Measurements from ENCODE around the gene CTNNBL1.
"Not testable (repeated sequence)": the region's sequence is repeated elsewhere in the genome, so short reads cannot be mapped to it uniquely, and the experiment has no call there.

The CTNNBL1 gene

DNA sequence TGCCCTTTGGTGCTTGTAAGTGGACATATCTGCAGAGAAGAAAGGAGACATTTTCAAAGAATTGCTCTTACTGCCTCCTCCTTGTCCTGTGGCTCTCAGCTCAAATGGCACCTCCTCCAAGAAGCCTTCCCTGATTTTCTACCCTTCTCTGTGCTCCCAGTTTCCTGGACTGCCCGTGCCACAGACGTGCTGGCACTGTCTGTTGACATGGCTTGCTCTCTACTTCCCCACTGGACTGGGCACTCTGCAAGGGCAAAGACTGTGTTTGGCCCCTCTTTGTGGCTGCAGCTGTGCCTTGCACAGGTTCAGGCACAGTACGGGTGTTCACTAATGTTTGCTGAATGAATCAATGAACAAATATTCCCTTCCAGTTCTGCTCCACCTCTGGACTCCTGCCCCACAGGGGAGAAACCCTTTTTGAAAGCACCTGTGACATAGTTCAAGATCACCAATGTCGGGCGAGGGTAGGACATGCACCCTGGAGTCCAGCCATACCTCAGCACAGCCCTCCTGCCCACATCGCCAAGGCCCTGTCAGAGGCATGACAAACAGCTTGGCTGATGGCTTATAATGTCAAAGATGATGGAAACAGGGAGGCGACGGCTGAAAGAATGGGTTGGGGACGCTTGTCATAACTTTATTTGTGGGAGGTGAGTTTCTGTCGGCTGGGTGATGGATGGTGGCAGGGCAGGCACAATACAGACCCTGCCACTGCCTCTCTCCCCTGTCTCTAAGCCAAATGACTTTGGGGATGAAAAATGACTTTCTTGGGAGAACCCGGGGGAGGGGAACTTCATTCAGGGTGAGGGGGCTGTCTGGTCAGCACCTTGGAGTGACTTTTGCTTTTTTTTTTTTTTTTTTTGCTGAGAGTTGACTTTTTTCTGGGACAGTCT lies 15.6 kb upstream of the CTNNBL1 start:
- no peak for DNase-seq (ENCODE audit: low spot score)

DNA sequence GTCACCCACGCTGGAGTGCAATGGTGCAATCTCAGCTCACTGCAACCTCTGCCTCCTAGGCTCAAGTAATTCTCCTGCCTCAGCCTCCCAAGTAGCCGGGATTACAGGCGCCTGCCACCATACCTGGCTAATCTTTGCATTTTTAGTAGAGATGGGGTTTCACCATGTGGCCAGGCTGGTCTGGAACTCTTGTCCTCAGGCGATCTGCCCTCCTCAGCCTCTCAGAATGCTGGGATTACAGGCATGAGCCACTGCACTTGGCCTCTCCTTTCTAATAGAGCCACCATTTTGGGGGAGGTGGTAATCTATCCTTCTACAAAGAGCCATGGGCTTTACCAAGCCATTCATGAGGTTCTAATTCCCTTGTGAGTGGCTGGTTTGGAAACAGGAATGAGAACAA lies 14.1 kb upstream of the CTNNBL1 start:
- DNase-seq (ENCODE audit: low spot score) = not testable (repeated sequence)

DNA sequence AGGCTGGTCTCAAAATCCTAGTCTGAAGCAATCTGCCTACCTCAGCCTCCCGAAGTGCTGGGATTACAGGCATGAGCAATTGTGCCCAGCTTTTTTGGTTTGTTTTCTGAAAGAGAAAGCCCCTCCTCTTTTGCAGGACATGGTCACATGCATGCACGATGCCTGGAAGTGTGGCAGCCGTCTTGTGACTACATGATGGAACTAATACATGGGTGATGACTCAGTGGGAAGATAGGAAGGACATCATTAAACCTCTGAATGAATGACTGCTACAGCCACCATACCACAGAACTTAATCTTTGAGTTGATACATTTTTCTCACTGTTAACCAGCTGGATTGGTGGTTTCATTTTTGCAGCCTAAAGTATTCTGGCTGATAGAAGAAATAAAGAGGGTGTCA lies 13.4 kb upstream of the CTNNBL1 start:
- no peak for DNase-seq (ENCODE audit: low spot score)

DNA sequence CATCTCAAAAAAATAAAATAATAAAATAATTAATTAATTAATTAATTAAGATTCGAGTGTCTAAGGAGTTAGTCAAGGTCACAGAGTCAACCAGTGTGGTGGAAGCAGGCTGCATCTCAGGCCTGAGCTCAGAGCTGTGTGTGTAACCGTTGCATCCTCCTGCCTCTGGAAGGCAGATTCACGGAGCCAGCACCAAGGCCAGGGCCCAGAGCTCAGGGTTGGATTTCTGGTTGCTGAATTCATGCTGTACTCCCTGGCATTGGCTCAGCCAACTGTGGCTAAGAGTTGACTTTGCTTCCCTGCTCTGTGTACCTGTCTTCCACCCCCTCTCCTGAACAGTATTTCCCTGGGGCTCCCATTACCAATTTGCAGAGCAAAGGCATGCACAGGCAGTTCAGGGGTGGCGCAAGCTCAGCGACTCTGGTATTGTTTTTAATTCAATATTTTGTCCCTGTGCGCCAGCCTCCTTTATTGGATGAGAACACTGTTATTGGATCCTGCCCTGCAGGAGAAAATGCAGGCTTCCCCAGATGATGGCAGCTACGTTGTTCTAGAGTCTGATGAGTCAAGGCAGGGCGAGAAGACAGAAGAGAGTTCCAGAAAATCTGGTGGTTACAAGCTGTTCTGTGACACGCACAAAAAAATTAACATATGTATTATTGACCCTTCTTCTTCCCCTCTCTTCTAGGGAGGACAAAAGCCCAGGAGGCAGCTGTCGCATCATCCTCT lies 12.3 kb upstream of the CTNNBL1 start:
- no peak for DNase-seq (ENCODE audit: low spot score)

DNA sequence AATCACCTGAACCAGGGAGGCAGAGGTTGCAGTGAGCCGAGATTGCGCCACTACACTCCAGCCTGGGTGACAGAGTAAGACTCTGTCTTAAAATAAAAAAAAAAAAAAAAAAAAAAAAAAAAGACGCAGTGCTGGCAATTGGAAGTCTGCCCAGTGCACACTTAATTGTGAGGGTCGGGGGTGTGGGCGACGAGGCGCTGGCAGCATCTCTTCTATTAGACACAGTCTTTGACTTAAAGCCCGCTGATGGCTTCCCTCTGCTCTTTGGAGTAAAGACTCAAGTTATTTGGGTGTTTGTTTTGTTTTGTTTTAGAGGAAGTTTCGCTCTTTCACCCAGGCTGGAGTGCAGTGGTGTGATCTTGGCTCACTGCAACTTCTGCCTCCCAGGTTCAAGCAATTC lies 10.7 kb upstream of the CTNNBL1 start:
- not testable (repeated sequence) for DNase-seq (ENCODE audit: low spot score)

DNA sequence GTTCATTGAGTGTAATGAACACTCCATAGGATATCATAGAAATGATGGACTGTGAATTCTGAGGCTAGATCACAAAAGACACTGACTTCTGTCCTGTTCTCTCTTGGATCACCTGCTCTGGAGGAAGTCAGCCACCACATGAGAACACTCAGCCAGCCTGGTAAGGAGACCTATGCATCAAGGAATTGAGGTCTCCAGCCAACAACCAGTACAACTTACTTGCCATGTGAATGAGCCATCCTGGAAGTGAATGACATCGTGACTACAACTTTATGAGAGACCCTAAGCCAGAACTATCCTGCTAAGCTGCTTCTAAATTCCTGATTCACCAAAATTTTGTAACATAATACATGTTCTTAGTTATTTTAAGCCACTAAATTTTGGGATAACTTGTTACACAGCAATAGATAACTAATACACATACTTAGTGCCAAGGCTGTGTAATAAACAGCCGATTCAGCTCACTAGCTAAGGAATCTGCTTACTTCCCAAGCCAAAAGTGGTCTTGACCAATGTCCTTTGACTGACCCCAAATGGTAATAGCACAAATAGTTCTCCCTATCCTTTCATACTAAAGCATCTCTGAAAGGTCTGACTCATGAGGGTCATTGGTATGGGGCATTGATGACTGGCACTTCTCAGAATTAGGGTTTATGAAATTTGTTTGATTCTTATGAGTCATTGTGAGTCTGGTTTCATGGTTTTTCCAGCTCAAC lies 6.9 kb upstream of the CTNNBL1 start:
- no peak for DNase-seq (ENCODE audit: low spot score)

DNA sequence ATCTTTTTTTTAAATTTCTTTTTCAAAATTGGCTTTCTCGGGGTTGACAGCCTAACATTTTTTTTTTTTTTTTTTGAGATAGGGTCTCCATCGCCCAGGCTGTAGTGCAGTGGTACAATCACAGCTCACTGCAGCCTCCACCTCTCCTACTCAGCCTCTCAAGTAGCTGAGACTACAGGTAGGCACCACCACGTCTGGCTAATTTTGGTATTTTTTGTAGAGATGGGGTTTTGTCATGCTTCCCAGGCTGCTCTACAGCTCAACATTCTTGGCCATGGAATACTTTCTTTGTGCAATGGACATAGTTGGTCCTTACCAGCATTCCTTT lies 6.4 kb upstream of the CTNNBL1 start:
- no peak for DNase-seq (ENCODE audit: low spot score)

DNA sequence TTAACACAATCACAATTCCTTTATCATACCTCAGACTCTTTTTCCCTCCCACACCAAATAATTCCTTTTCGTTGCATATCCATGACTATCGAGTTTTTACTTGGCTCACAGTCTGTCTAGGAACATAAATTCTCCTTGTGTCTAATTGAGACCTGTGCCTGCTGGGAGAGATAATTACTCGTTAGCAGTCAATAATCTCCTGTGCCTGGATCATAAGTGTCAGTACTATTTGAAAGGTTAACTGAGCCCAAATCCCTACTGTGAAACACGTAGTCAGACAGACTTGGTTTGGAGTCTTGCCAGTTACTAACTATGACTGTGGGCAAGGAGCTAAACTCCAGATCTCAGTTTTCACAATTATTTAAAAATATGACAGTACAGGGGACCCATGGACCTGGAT lies 5.7 kb upstream of the CTNNBL1 start:
- DNase-seq (ENCODE audit: low spot score) = no peak

DNA sequence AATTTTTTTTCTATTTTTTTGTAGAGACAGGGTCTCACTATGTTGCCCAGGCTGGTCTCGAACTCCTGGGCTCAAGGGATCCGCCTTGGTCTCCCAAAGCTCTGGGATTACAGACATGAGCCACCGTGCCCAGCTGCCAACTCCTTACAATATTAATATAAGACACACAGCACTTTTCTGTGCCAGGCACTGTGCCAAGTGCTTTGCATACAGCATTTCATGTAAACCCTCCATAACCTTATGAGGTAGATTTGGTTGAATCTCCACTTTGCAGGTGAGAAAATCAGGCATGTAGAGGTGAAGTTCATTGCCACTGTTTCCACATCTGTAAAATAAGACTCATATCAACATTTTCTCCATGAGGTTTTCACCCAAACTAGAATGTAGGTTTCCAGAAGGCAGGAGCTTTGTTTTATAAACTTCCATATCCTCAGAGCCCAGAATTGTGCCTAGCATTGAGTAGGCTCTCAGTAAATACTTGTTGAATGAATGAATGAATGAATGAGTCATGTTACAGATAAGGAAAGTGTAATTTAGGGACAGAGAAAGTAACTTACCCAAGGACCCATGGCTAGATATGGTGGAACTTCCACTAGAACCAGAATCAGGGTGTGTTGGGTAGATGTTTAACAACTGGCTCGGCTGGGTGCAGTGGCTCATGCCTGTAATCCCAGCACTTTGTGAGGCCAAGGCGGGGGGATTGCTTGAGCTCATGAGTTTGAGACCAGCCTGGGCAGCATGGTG lies 3.0 kb upstream of the CTNNBL1 start:
- no peak for DNase-seq (ENCODE audit: low spot score)

DNA sequence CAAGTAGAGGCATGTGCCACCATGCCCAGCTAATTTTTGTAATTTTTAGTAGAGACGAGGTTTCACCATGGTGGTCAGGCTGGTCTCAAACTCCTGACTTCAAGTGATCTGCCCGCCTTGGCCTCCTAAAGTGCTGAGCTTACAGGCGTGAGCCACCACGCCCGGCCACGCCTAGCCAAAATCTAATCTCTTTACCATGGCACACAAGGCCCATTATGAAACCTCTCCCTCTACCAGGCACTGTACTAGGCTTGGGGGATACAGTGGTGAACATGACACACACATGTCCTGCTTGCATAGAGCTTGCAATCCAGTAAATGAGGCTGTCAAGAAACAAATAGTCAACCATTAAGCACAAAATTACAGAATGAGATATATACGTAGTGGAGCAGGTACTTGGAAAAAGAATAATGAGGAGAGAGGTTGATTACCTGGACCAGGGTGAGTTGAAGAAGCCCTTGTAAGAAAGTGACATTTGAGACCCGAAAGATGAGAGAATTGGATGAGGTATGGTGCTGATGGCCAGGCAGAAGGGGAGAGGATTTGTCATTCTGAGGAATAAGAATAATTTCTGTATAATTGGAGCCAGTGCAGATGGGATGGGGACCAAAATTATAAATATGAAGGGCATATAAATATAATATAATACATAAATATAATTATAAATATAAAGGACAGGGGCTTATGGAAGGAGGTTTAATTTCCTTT lies 1.2 kb upstream of the CTNNBL1 start:
- no peak for DNase-seq (ENCODE audit: low spot score)

DNA sequence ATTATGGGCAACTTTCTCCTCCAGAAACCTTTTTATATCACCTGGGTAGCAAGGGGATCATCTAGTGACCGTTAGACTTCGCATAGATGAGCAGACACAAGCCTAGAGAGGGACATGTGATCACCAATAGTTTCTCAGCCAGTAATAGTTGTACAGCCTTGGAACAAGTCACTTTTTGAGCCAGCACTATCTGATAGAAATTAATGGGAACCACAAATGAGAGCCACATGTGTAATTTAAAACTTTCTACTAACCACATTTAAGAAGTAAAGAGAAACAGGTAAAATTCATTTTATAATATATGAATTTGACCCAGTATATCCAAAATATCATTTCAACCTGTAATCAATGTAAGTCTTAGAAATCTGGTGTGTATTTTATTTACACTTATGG lies 592 bp upstream of the CTNNBL1 start:
- no peak for DNase-seq (ENCODE audit: low spot score)

DNA sequence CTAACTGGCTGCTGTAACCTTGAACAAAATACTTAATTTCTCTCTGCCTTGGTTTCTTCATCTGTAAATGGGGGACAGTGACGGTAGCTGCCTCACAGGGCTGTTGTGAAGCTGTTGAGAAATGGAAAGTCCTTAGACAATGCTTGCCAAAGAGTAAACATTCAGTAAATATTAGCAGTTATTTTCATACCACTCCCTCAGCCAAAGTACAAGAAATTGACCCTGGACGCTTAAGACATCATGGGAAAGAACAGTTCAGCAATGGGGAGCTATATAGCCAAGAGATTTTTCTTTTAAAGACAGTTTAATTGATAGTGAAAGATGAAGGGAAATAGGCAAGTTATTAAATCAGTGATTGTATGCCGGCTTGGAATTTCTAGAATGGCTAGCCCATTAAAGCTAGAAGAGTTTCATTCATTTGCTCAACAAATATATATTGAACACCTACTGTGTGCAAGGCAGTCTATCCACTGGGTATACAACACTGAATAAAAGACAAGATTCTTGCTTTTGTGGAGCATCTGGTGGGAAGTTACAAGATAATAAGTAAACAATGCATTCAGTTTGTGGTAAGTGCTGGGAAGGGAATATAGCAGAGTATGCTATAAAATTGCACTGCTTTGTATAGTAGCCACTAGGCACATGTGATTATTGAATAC lies 2.0 kb downstream of the CTNNBL1 start:
- DNase-seq (ENCODE audit: low spot score) = no peak

DNA sequence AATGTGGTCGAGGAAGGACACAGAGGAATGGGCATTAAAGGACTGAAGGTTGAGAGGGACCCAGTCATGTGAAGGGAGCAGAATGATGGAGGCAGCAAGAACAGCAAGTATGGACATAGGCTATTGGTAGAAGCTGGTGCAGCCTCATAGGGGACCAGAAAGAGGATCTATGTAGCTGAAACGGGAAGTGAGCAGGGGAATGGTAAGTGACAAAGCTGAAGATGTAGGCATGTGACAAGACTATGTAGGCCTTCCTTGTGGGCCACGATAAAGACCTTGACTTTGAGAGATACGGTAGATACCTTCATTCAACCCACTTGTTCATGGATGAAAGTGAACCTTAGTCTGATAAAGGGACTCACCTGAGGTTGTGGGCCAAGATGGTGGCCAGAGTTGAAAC lies 3.5 kb downstream of the CTNNBL1 start:
- DNase-seq (ENCODE audit: low spot score) = no peak

DNA sequence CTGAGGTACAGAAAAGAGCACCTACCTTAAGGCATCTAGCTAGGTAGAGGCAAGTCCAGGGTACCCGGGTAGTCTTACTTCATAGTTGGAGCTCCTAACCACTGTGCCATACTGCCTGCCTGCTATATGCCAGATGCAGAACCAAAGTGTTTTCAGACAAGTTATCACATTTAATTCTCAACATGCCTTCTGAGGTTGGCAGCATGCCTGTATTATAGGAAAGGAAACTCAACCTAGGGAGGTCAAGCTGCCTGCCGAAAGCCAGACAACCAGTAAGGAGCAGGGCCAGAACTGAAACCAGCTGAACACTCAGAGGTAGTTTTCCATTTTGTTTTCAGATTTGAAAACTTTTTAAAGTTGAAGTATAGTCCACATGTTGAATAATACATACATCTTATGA lies 5.4 kb downstream of the CTNNBL1 start:
- DNase-seq (ENCODE audit: low spot score) = no peak

DNA sequence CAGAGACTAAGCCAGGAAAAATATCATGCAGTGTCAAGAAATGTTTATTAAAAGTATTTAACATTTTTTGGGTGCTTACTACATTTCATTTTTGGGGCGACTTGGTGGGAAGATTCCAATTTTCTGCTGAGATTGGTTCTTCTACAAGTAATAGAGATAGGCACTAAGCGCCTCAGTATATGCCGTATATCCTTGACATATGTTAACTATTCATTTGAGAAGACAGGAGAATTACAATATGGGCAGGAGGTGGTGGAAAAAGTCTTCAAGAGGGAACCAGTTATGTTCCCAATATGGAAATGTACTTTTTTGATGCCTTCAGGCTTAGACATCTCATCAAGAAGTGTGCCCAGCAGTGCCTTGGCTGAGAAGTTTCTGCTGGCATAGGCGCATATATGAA lies 6.5 kb downstream of the CTNNBL1 start:
- no peak for DNase-seq (ENCODE audit: low spot score)

DNA sequence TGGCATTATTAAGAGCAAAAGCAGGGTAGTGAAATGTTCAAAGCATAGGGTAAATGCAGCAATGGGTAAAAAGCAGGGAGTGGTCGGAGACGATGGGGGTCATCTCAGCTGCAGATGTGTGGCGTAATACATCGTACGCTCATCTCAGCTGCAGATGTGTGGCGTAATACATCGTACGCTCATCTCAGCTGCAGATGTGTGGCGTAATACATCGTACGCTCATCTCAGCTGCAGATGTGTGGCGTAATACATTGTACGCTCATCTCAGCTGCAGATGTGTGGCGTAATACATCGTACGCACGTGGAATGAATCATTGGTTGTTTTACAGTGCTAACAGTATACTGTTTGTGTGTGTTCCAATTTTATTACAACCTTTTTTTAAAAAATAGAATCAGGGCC lies 7.8 kb downstream of the CTNNBL1 start:
- DNase-seq (ENCODE audit: low spot score) = not testable (repeated sequence)

DNA sequence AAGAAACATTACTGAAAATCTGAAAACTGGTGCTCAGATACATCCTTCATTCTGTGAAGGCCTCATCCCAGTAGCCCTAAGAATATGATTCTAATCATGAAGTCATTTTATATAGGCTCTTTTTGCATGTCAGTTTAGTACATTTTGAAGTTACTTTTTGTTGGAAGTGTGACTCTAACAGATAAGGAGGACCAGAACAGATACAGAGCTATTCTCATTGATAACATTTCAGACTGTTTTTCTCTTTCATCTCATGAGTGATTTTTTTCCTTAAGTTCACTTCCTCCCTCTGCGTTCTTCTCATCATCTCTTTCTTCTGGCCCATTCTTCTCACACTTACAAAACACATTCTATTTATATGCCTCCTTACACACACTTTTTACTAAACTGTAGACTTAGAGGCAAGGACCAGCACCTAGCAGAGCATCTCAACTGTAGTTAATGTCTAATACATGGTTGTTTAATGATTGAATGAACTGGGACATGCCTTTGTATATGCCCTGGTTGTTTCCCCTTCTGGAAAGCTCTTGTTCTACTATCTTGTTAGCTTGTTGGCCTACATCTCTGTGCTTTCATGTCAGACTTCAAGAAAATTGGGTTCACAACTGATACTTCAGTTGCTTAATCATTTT lies 8.7 kb downstream of the CTNNBL1 start:
- no peak for DNase-seq (ENCODE audit: low spot score)

DNA sequence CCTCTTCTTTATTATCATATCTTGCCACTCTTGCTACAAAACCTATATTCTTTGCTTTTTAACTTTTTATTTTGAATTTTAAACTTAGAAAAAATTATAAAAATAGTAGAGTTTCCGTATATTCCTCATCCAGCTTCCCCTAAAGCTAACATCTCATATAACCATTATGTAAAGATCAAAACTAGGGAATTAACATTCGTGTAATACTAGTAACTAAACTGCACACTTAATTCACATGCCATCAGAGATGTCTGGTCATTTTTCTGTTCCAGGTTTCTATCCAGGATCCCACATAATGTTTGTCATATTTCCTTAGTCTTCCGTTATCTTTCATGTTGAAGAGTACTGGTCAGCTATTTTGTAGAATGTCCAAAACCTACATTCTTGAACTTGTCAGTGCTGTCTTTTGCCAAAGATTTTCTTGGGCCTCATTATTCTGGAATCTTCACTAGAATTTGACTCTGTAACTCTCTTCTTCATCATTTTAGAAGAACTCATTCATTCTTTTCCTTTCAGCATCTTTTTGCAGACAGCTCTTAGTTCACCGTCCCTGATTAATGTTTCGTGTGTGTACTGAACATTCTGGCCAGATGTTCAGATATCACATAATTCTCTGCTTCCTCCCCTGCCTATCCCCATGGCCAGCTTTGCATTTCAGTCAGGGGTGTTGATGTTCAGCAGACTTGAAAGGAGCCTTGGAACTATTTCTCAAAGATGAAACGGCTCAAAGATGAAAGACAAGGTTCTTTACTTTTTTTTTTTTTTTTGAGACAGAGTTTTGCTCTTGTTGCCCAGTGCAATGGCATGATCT lies 9.4 kb downstream of the CTNNBL1 start:
- DNase-seq (ENCODE audit: low spot score) = no peak

DNA sequence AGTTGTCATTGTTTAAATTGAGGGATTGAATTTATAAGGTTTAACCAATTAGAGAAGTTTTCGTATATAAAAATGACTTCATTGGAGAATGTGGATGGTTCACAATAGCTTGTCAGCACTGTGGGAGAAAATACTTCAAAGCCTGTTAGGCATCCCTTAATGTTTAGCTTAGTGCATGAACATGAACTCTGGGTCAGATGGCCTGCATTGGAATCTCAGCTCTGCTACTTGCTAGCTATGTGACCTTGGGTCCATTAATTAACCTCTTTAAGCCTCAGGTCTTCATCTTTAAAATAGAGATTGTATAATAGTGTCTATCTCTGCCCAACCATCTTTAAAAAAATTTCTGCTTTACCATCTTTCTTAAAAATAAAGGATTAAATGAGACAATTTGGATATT lies 11.1 kb downstream of the CTNNBL1 start:
- DNase-seq (ENCODE audit: low spot score) = no peak

DNA sequence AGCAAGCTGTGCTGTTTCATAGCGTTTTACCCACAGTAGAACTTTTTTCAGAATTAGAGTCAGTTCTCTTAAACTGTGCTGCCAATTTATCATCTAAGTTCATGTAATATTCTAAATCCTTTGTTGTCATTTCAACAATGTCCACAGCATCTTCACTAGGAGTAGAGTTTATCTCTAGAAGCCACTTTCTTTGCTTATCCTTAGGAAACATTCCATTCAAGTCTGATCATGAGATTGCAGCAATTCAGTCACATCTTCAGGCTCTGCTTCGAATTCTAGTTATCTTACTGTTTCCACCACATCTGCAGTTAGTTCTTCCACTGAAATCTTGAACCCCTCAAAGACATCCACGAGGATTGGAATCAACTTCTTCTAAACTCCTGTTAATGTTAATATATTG lies 12.5 kb downstream of the CTNNBL1 start:
- no peak for DNase-seq (ENCODE audit: low spot score)

All from HuH-7.5 (cell line).